Lower leg skin (tissue), 3 donors: ENCODE data around the gene PRKCE.

ENCODE experiments used
- POLR2A ChIP-seq, 2 donors: fragments of 450-650 bp; IDR thresholded peaks; one replicate each; pipeline ENCODE4 v1.6.1; 2016 to 2017; ENCODE audit warnings: antibody characterized with exemption in 2 of 2, mild to moderate bottlenecking in 1 of 2, moderate library complexity in 1 of 2
- TF ChIP-seq, protein P1 (sequence below), 3 donors: fragments of 450-650 bp; IDR thresholded peaks; one replicate each; pipeline ENCODE4 v1.5.1; 2016; ENCODE audit warnings: antibody characterized with exemption in 3 of 3, mild to moderate bottlenecking in 3 of 3, moderate library complexity in 2 of 3

- TF ChIP-seq, protein P1, sequence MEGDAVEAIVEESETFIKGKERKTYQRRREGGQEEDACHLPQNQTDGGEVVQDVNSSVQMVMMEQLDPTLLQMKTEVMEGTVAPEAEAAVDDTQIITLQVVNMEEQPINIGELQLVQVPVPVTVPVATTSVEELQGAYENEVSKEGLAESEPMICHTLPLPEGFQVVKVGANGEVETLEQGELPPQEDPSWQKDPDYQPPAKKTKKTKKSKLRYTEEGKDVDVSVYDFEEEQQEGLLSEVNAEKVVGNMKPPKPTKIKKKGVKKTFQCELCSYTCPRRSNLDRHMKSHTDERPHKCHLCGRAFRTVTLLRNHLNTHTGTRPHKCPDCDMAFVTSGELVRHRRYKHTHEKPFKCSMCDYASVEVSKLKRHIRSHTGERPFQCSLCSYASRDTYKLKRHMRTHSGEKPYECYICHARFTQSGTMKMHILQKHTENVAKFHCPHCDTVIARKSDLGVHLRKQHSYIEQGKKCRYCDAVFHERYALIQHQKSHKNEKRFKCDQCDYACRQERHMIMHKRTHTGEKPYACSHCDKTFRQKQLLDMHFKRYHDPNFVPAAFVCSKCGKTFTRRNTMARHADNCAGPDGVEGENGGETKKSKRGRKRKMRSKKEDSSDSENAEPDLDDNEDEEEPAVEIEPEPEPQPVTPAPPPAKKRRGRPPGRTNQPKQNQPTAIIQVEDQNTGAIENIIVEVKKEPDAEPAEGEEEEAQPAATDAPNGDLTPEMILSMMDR (IDR thresholded peaks at IDR 0.05), result no peak
- no peak for TF ChIP-seq POLR2A (IDR thresholded peaks at IDR 0.05)
Measured at GRCh38 chr2:45839508-45840251, 188.2 kb downstream of the PRKCE start.
